HG03342 (cell line): ENCODE measurements around the gene TPSAB1.

Experiments
- ATAC-seq: cut with Tn5 transposase; IDR thresholded peaks from one replicate; pipeline ENCODE4 v1.9.1; 2021; ENCODE audit warnings: mild to moderate bottlenecking, moderate library complexity; ENCODE audit not compliant: unreplicated experiment

TPSAB1 gene

GRCh38 chr16:1281517-1281916, 41.0 kb downstream of the TPSAB1 start:
- ATAC-seq = no peak

GRCh38 chr16:1282324-1282973, 41.9 kb downstream of the TPSAB1 start:
- no peak for ATAC-seq

- ATAC-seq = no peak
Observed at GRCh38 chr16:1283296-1283695, 42.8 kb downstream of the TPSAB1 start.

- ATAC-seq = no peak
Observed at GRCh38 chr16:1283996-1284616, 43.6 kb downstream of the TPSAB1 start.

GRCh38 chr16:1285669-1286512, 45.4 kb downstream of the TPSAB1 start:
- ATAC-seq = no peak

- no peak for ATAC-seq
Observed at GRCh38 chr16:1286513-1287094, 46.1 kb downstream of the TPSAB1 start.

- ATAC-seq = no peak
Observed at GRCh38 chr16:1287982-1288670, 47.6 kb downstream of the TPSAB1 start.

- ATAC-seq = no peak
Observed at GRCh38 chr16:1288813-1289476, 48.4 kb downstream of the TPSAB1 start.

- no peak for ATAC-seq
Observed at GRCh38 chr16:1289477-1289866, 49.0 kb downstream of the TPSAB1 start.

- ATAC-seq = no peak
Observed at GRCh38 chr16:1290063-1290501, 49.6 kb downstream of the TPSAB1 start.

- ATAC-seq = no peak
Observed at GRCh38 chr16:1290860-1291575, 50.5 kb downstream of the TPSAB1 start.

- no peak for ATAC-seq
Observed at GRCh38 chr16:1291576-1291974, 51.1 kb downstream of the TPSAB1 start.
